GM12892 (cell line): Measurements from ENCODE around the gene NUB1.

Experiments
- POLR2A ChIP-seq: IDR thresholded peaks from 2 replicates; pipeline ENCODE4 v1.6.1; 2011; ENCODE audit warnings: low read depth, low read length, control low read depth
- POLR2AphosphoS5 ChIP-seq: IDR thresholded peaks from 2 replicates; pipeline ENCODE4 v1.6.1; 2011; ENCODE audit warnings: low read depth, low read length, control low read depth
- TAF1 ChIP-seq: IDR thresholded peaks from 2 replicates; pipeline ENCODE4 v1.6.1; 2011; ENCODE audit warnings: low read depth, mild to moderate bottlenecking, control low read depth, low read length, borderline replicate concordance

DNA sequence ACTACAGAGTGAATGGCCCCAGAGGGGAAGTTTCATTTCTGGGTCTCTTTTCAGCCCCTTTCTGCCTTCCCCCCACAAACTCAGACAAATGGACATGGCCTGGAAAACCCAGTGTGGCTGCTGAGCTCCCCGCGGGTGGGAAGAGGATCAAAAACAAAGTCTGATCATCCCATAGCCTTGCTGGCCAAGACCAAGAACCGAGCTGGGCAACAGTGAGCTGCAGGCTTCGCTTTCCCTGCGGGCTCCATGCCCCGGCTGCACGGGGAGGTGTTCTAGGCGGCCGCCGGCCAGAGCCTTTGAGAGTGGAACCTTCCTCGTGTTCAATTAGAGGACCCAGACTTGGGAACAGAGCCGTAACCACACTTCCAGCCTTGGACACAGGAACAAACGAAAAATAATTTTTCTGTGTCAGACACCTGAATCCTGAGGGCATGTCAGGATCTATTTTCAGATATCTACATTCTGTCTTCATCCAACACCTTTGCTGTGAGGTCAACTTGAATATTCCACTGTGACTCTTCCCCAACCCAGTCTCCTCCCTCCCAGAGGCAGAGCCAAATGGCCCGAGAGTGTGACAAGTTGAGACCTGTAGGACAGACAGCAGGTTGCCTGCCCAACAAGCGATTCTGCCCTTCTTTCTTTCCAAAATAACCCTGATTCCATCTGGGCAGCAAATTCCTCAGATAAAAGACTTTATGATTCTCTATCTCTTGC lies 42.2 kb downstream of the NUB1 start:
- TF ChIP-seq POLR2A: no peak
- no peak for TF ChIP-seq TAF1
- TF ChIP-seq POLR2AphosphoS5: no peak
